ENCODE results near the gene TUBB8B.
A peak's percentile ranks its signal among the peaks of the same experiment; 100 is the strongest.
"Not testable (repeated sequence)": the region's sequence is repeated elsewhere in the genome, so short reads cannot be mapped to it uniquely, and the experiment has no call there.

The TUBB8B gene

GRCh38 chr18:49176-49665, at the start of gene TUBB8B:
TSS of gene TUBB8B (minus strand) at chr18:49615. CDS start at chr18:49557, 58 bp downstream.
- not testable (repeated sequence) for DNase-seq

- DNase-seq: not testable (repeated sequence)
Measured at GRCh38 chr18:97252-97914, 48.0 kb upstream of the TUBB8B start.

- not testable (repeated sequence) for DNase-seq
Measured at GRCh38 chr18:96767-97131, 47.3 kb upstream of the TUBB8B start.

GRCh38 chr18:96101-96766, 46.8 kb upstream of the TUBB8B start:
- not testable (repeated sequence) for DNase-seq

GRCh38 chr18:95580-95979, 46.2 kb upstream of the TUBB8B start:
- DNase-seq: not testable (repeated sequence)

- DNase-seq: not testable (repeated sequence)
Measured at GRCh38 chr18:93897-94408, 44.5 kb upstream of the TUBB8B start.

GRCh38 chr18:91561-91960, 42.1 kb upstream of the TUBB8B start:
- peak; percentile 43 for DNase-seq

- DNase-seq: not testable (repeated sequence)
Measured at GRCh38 chr18:90396-91193, 41.2 kb upstream of the TUBB8B start.

- DNase-seq: not testable (repeated sequence)
Measured at GRCh38 chr18:89124-89523, 39.7 kb upstream of the TUBB8B start.

- DNase-seq: not testable (repeated sequence)
Measured at GRCh38 chr18:84801-85200, 35.4 kb upstream of the TUBB8B start.

GRCh38 chr18:82626-83209, 33.3 kb upstream of the TUBB8B start:
- DNase-seq: not testable (repeated sequence)

- DNase-seq: not testable (repeated sequence)
Measured at GRCh38 chr18:80881-81280, 31.5 kb upstream of the TUBB8B start.

- not testable (repeated sequence) for DNase-seq
Measured at GRCh38 chr18:80202-80601, 30.8 kb upstream of the TUBB8B start.

GRCh38 chr18:75525-76160, 26.2 kb upstream of the TUBB8B start:
- not testable (repeated sequence) for DNase-seq

- DNase-seq: not testable (repeated sequence)
Measured at GRCh38 chr18:73181-73777, 23.9 kb upstream of the TUBB8B start.

GRCh38 chr18:67701-68100, 18.3 kb upstream of the TUBB8B start:
- not testable (repeated sequence) for DNase-seq

GRCh38 chr18:64279-64678, 14.9 kb upstream of the TUBB8B start:
- DNase-seq: not testable (repeated sequence)

GRCh38 chr18:63656-64055, 14.2 kb upstream of the TUBB8B start:
- peak; percentile 4 for DNase-seq

GRCh38 chr18:54388-54787, 5.0 kb upstream of the TUBB8B start:
- not testable (repeated sequence) for DNase-seq

GRCh38 chr18:48696-49095, 719 bp downstream of the TUBB8B start:
- not testable (repeated sequence) for DNase-seq

GRCh38 chr18:13177-13576, 36.2 kb downstream of the TUBB8B start:
- not testable (repeated sequence) for DNase-seq

- not testable (repeated sequence) for DNase-seq
Measured at GRCh38 chr18:12773-13172, 36.6 kb downstream of the TUBB8B start.
